Measurements from ENCODE around the gene ENO3. TPM values are rescaled to one million over a fixed set of nuclear protein-coding genes. Genes with fewer than 3 reads are reported as not detected.

ENO3 gene
- total RNA-seq, 1 experiment from 2014 or later = 5.2 TPM

DNA sequence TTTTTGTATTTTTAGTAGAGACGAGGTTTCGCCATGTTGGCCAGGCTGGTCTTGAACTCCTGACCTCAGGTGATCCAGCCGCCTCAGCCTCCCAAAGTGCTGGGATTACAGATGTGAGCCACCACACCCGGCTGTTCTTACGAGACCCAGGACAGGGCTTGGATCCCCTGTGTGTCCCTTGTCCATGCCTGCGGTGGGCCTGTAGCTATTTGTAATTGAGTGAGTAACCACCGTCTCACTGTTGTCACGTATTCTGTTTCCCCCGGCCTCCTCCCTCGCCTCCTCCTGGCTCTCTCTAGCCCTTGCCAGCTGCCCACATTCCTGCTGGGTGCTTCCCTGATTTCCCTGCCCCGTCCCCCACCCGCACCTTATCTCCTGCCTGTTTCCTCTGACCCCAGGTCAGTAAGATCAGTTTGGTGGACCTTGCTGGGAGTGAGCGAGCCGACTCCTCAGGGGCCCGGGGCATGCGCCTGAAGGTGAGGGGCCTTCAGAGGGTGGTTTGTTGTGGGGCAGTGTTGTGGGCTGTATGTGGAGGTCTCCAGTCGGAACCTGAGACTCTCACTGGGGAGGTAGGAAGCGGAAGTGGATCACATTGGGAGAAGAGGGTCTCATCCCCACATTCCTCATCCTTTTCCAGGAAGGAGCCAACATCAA is 52.4 kb downstream of the ENO3 start:
- peaks cover 98% of the 10 kb centered on the region for H3K36me3 ChIP-seq
- H3K27ac ChIP-seq = no peak overlapping the region
- DNase-seq (ENCODE audit: low read depth in 1 of 2, low spot score in 2 of 2) = no peak
- H3K9me3 ChIP-seq (replicated peaks) = no peaks in the 10 kb centered on the region
- H3K4me1 ChIP-seq (replicated peaks) = peaks cover 9% of the 10 kb centered on the region
- H3K4me3 ChIP-seq = no peak overlapping the region
- no peaks in the 10 kb centered on the region for H3K27me3 ChIP-seq (replicated peaks)

Other genes with a start within 250 kb of the ENO3 start
- gene PELP1, start 247.0 kb upstream of the ENO3 start, total RNA-seq (2014; rRNA removed; shearing (Covaris generic)) = 18.1 and 28.7 TPM in 2 replicates
- 2.6 and 8.2 TPM in 2 replicates for gene ARRB2, start 240.5 kb upstream of the ENO3 start, total RNA-seq (2014; rRNA removed; shearing (Covaris generic))
- 16.7 and 26.9 TPM in 2 replicates for gene MED11, start 219.7 kb upstream of the ENO3 start, total RNA-seq (2014; rRNA removed; shearing (Covaris generic))
- not detected in 2 replicates for gene ZMYND15, start 211.3 kb upstream of the ENO3 start, total RNA-seq (2014; rRNA removed; shearing (Covaris generic))
- not detected in 2 replicates for gene CXCL16, start 211.2 kb upstream of the ENO3 start, total RNA-seq (2014; rRNA removed; shearing (Covaris generic))
- not detected in 2 replicates for gene TM4SF5, start 179.2 kb upstream of the ENO3 start, total RNA-seq (2014; rRNA removed; shearing (Covaris generic))
- gene VMO1, start 164.8 kb upstream of the ENO3 start, total RNA-seq (2014; rRNA removed; shearing (Covaris generic)) = not detected in 2 replicates
- gene GLTPD2, start 162.2 kb upstream of the ENO3 start, total RNA-seq (2014; rRNA removed; shearing (Covaris generic)) = not detected in 2 replicates
- 197 and 257 TPM in 2 replicates for gene PSMB6, start 155.0 kb upstream of the ENO3 start, total RNA-seq (2014; rRNA removed; shearing (Covaris generic))
- gene PLD2, start 144.0 kb upstream of the ENO3 start, total RNA-seq (2014; rRNA removed; shearing (Covaris generic)) = 7.6 and 16.8 TPM in 2 replicates
- gene MINK1, start 117.8 kb upstream of the ENO3 start, total RNA-seq (2014; rRNA removed; shearing (Covaris generic)) = 10.0 and 20.0 TPM in 2 replicates
- 0.18 TPM in 1 of 2 replicates, not detected in the other for gene C17orf107, start 51.6 kb upstream of the ENO3 start, total RNA-seq (2014; rRNA removed; shearing (Covaris generic))
- gene CHRNE, start 48.0 kb upstream of the ENO3 start, total RNA-seq (2014; rRNA removed; shearing (Covaris generic)) = 0.29 TPM in 1 of 2 replicates, not detected in the other
- not detected in 2 replicates for gene GP1BA, start 18.8 kb upstream of the ENO3 start, total RNA-seq (2014; rRNA removed; shearing (Covaris generic))
- gene SLC25A11, start 11.1 kb upstream of the ENO3 start, total RNA-seq (2014; rRNA removed; shearing (Covaris generic)) = 67.6 and 68.4 TPM in 2 replicates
- gene RNF167, start 10.9 kb upstream of the ENO3 start, total RNA-seq (2014; rRNA removed; shearing (Covaris generic)) = 4.2 and 13.0 TPM in 2 replicates
- 1,207 and 1,337 TPM in 2 replicates for gene PFN1, start 2.6 kb upstream of the ENO3 start, total RNA-seq (2014; rRNA removed; shearing (Covaris generic))
- gene SPAG7, start 16.7 kb downstream of the ENO3 start, total RNA-seq (2014; rRNA removed; shearing (Covaris generic)) = 63.5 and 71.4 TPM in 2 replicates
- 6.3 and 19.7 TPM in 2 replicates for gene CAMTA2, start 36.6 kb downstream of the ENO3 start, total RNA-seq (2014; rRNA removed; shearing (Covaris generic))
- 1.1 and 2.7 TPM in 2 replicates for gene INCA1, start 46.4 kb downstream of the ENO3 start, total RNA-seq (2014; rRNA removed; shearing (Covaris generic))
- 72.3 and 102 TPM in 2 replicates for gene KIF1C, start 46.8 kb downstream of the ENO3 start, total RNA-seq (2014; rRNA removed; shearing (Covaris generic))
- gene SLC52A1, start 84.3 kb downstream of the ENO3 start, total RNA-seq (2014; rRNA removed; shearing (Covaris generic)) = not detected in 2 replicates
- 0.18 and 0.41 TPM in 2 replicates for gene ZFP3, start 127.3 kb downstream of the ENO3 start, total RNA-seq (2014; rRNA removed; shearing (Covaris generic))
- gene ZNF232, start 160.8 kb downstream of the ENO3 start, total RNA-seq (2014; rRNA removed; shearing (Covaris generic)) = 3.4 and 7.1 TPM in 2 replicates
- not detected in 2 replicates for gene USP6, start 164.9 kb downstream of the ENO3 start, total RNA-seq (2014; rRNA removed; shearing (Covaris generic))
- gene ZNF594, start 240.7 kb downstream of the ENO3 start, total RNA-seq (2014; rRNA removed; shearing (Covaris generic)) = 4.5 and 6.9 TPM in 2 replicates

Measured in SJSA1 (cell line).